CD14-positive monocyte (primary cell): ENCODE measurements around the gene TNFRSF25. TPM values are rescaled to one million over a fixed set of nuclear protein-coding genes. Genes with fewer than 3 reads are reported as not detected.

ENCODE experiments used
- DNase-seq, 3 donors: peaks; one replicate each; pipeline ENCODE4 v3.0.0-alpha.2; 2011 to 2022
- H2AFZ ChIP-seq: 2 replicates; pipeline ENCODE4 v1.6.0; 2012; ENCODE audit warnings: mild to moderate bottlenecking, low read depth, low read length, inconsistent platforms; ENCODE audit not compliant: insufficient read depth, poor library complexity, severe bottlenecking
- H3K27ac ChIP-seq, 2 donors: 1 replicate in 1 of 2; 2 replicates in 1 of 2; pipeline ENCODE4 v1.5.1; 2012 to 2013; ENCODE audit warnings: low read length in 2 of 2, control low read depth in 1 of 2, inconsistent platforms in 1 of 2, low read depth in 1 of 2, mild to moderate bottlenecking in 1 of 2
- H3K27me3 ChIP-seq, 2 donors: one replicate each; pipeline versions ENCODE4 v1.6.0 to v1.6.1; 2011 to 2013; ENCODE audit warnings: low read length in 2 of 2; ENCODE audit not compliant: control insufficient read depth in 2 of 2, insufficient read depth in 2 of 2
- H3K36me3 ChIP-seq, 2 donors: replicated peaks in 1 of 2; 1 replicate in 1 of 2; 2 replicates in 1 of 2; pipeline versions ENCODE4 v1.5.1 to v1.6.1; 2012 to 2013; ENCODE audit warnings: low read length in 2 of 2, control low read depth in 1 of 2, inconsistent platforms in 1 of 2, mild to moderate bottlenecking in 1 of 2; ENCODE audit not compliant: insufficient read depth in 2 of 2, control insufficient read depth in 1 of 2
- H3K4me1 ChIP-seq, 2 donors: 1 replicate in 1 of 2; 2 replicates in 1 of 2; pipeline versions ENCODE4 v1.5.1 to v1.6.1; 2012 to 2013; ENCODE audit warnings: low read length in 2 of 2, control low read depth in 1 of 2, inconsistent platforms in 1 of 2, mild to moderate bottlenecking in 1 of 2, moderate library complexity in 1 of 2; ENCODE audit not compliant: insufficient read depth in 2 of 2, control insufficient read depth in 1 of 2
- H3K4me2 ChIP-seq: replicated peaks from 2 replicates; pipeline ENCODE3; 2012; ENCODE audit warnings: low read length, moderate library complexity, mild to moderate bottlenecking; ENCODE audit not compliant: poor library complexity, severe bottlenecking; ENCODE audit errors: extremely low read depth
- H3K4me3 ChIP-seq, 3 experiments: fragments of 200-600 bp in 1 of 3; sonication (generic) in 1 of 3; replicated peaks in 1 of 3; 1 replicate in 2 of 3; 2 replicates in 1 of 3; pipeline ENCODE4 v1.5.1; 2011 to 2013; ENCODE audit warnings: low read length in 3 of 3, mild to moderate bottlenecking in 3 of 3, control low read depth in 2 of 3, low read depth in 2 of 3, inconsistent platforms in 1 of 3, moderate library complexity in 1 of 3
- H3K79me2 ChIP-seq: 2 replicates; pipeline ENCODE4 v1.6.0; 2012; ENCODE audit warnings: mild to moderate bottlenecking, control low read depth, inconsistent platforms, low read length, moderate library complexity; ENCODE audit not compliant: insufficient read depth
- H3K9ac ChIP-seq: 2 replicates; pipeline ENCODE4 v1.6.0; 2017; ENCODE audit warnings: low read length, mild to moderate bottlenecking; ENCODE audit not compliant: insufficient read depth, poor library complexity, severe bottlenecking
- H3K9me3 ChIP-seq, 2 donors: replicated peaks in 1 of 2; 1 replicate in 1 of 2; 2 replicates in 1 of 2; pipeline versions ENCODE4 v1.5.1 to v1.6.1; 2012 to 2013; ENCODE audit warnings: low read length in 2 of 2, control low read depth in 1 of 2; ENCODE audit not compliant: control insufficient read depth in 1 of 2, insufficient read depth in 1 of 2
- H4K20me1 ChIP-seq: 2 replicates; pipeline ENCODE4 v1.6.0; 2012; ENCODE audit warnings: mild to moderate bottlenecking, low read length, control low read depth, moderate library complexity; ENCODE audit not compliant: insufficient read depth
- H3K27ac Mint-ChIP-seq, 7 donors: one replicate each; pipeline ENCODE4 v1.8.0; 2020; ENCODE audit warnings: mild to moderate bottlenecking in 7 of 7, mixed read lengths in 7 of 7, moderate library complexity in 6 of 7, inconsistent platforms in 2 of 7
- H3K27me3 Mint-ChIP-seq, 3 donors: one replicate each; pipeline ENCODE4 v1.8.0; 2021 to 2022; ENCODE audit warnings: low read depth in 3 of 3, mild to moderate bottlenecking in 3 of 3, mixed read lengths in 3 of 3, moderate library complexity in 3 of 3, inconsistent platforms in 1 of 3
- H3K36me3 Mint-ChIP-seq, 2 donors: one replicate each; pipeline ENCODE4 v1.8.0; 2020; ENCODE audit warnings: mixed read lengths in 2 of 2, inconsistent platforms in 1 of 2, mild to moderate bottlenecking in 1 of 2
- H3K4me1 Mint-ChIP-seq: one replicate; pipeline ENCODE4 v1.8.0; 2020; ENCODE audit warnings: mild to moderate bottlenecking, mixed read lengths
- H3K4me3 Mint-ChIP-seq, 2 donors: one replicate each; pipeline ENCODE4 v1.8.0; 2020; ENCODE audit warnings: mild to moderate bottlenecking in 2 of 2, mixed read lengths in 2 of 2, moderate library complexity in 1 of 2
- H3K9me3 Mint-ChIP-seq, 7 donors: one replicate each; pipeline ENCODE4 v1.8.0; 2020 to 2022; ENCODE audit warnings: mixed read lengths in 7 of 7, mild to moderate bottlenecking in 6 of 7, moderate library complexity in 6 of 7, inconsistent platforms in 2 of 7
- WGBS: methylation state at CpG from one replicate; pipeline ENCODE4 v1.1.5; 2013; ENCODE audit warnings: missing lambda C conversion rate; ENCODE audit not compliant: insufficient coverage; 5-methylcytosine and 5-hydroxymethylcytosine counted together
- intact Hi-C, 2 donors: fragments of 100-400 bp; cut with micrococcal nuclease; formaldehyde crosslinking; loops; one replicate each; pipeline versions ENCODE4 v1.15.0 to v1.15.1; 2023
- polyA plus RNA-seq, 3 donors: library from polyadenylated mRNA; depleted of rRNA in 1 of 3; unstranded in 2 of 3; stranded (reverse) in 1 of 3; fragments of 300-500 nt in 2 of 3; fragments of >200 nt in 1 of 3; fragmentation: Illumina TruSeq in 2 of 3; gene quantifications; 1 replicate in 2 of 3; 2 replicates in 1 of 3; pipeline ENCODE4 v1.2.3, GENCODE V29; 2012 to 2021
- TF ChIP-seq, protein P1 (sequence below): fragments of 200-600 bp; IDR thresholded peaks from one replicate; pipeline ENCODE4 v1.8.0; 2022; ENCODE audit warnings: antibody characterized with exemption, mild to moderate bottlenecking

Gene TNFRSF25
- polyA plus RNA-seq, 3 donors: 0.33 to 3.0 (median 0.48) TPM

DNA sequence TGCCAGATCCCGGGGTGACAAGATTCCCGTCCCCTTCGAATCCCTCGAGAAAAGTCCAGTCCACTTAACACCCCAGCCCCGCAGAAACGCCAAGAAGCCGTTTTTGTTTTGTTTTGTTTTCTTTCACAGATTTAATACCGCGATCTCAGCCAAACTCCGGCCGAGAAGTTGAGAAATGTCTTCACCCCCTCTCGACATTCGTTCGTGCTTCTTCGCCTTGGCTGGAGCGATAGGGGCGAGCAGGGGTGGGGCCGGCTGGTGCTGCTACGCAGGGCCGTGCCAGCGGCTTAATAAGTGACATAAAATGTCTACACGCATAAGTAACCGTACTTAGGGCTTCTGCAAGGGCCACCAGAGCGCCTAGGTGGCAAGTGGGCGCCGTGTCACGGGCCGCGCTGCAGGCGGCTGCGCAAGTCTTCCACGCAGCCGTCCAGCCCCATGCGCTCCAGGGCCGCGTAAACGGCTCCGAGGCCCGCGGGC, 4.9 kb downstream of the TNFRSF25 start:
- Mint-ChIP-seq H3K4me3 (peak overlapping the region in 1 of 2 donors; percentile 59), H3K27ac (peak overlapping the region in 1 of 7 donors; percentile 67), H3K9me3 (peaks cover 0 to 6% (median 0%) of the 10 kb centered on the region in 7 donors), H3K36me3 (no peaks in the 10 kb centered on the region), H3K27me3 (peaks cover 46 to 72% (median 60%) of the 10 kb centered on the region in 3 donors), H3K4me1 (peaks cover 3% of the 10 kb centered on the region)
- Histone ChIP-seq H3K4me1 (no peaks in the 10 kb centered on the region), H3K4me2 (no peak overlapping the region), H3K9me3 (no peaks in the 10 kb centered on the region), H3K27me3 (peaks cover 2 to 54% of the 10 kb centered on the region in 2 donors), H3K27ac (no peak overlapping the region), H3K36me3 (no peaks in the 10 kb centered on the region), H3K4me3 (no peak overlapping the region), H2AFZ (no peak overlapping the region), H3K9ac (no peak overlapping the region), H4K20me1 (no peaks in the 10 kb centered on the region), H3K79me2 (no peaks in the 10 kb centered on the region)
- TF ChIP-seq, protein P1, sequence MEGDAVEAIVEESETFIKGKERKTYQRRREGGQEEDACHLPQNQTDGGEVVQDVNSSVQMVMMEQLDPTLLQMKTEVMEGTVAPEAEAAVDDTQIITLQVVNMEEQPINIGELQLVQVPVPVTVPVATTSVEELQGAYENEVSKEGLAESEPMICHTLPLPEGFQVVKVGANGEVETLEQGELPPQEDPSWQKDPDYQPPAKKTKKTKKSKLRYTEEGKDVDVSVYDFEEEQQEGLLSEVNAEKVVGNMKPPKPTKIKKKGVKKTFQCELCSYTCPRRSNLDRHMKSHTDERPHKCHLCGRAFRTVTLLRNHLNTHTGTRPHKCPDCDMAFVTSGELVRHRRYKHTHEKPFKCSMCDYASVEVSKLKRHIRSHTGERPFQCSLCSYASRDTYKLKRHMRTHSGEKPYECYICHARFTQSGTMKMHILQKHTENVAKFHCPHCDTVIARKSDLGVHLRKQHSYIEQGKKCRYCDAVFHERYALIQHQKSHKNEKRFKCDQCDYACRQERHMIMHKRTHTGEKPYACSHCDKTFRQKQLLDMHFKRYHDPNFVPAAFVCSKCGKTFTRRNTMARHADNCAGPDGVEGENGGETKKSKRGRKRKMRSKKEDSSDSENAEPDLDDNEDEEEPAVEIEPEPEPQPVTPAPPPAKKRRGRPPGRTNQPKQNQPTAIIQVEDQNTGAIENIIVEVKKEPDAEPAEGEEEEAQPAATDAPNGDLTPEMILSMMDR: no peak
- DNase-seq: no peak
- 95% methylated on average over 34 of the region's 40 CpGs for WGBS
- intact Hi-C loops: no loop called here

- 44% methylated on average over 24 of the region's 39 CpGs for WGBS
- peak overlapping the region in 1 of 7 donors; percentile 67 for H3K27ac Mint-ChIP-seq
- TF ChIP-seq, protein P1: no peak
- H3K4me2 ChIP-seq: no peak overlapping the region
- no peaks in the 10 kb centered on the region for H3K9me3 ChIP-seq
- H3K4me1 Mint-ChIP-seq: peaks cover under 1% of the 10 kb centered on the region
- no peaks in the 10 kb centered on the region for H4K20me1 ChIP-seq
- H3K9ac ChIP-seq: no peak overlapping the region
- peak overlapping the region in 1 of 2 donors; percentile 59 for H3K4me3 Mint-ChIP-seq
- intact Hi-C loops: no loop called here
- H3K27me3 ChIP-seq: peaks cover 2 to 55% of the 10 kb centered on the region in 2 donors
- no peaks in the 10 kb centered on the region for H3K79me2 ChIP-seq
- no peak overlapping the region for H3K27ac ChIP-seq
- DNase-seq: no peak
- H3K4me1 ChIP-seq: no peaks in the 10 kb centered on the region
- peaks cover 50 to 72% (median 61%) of the 10 kb centered on the region in 3 donors for H3K27me3 Mint-ChIP-seq
- no peaks in the 10 kb centered on the region for H3K36me3 ChIP-seq
- H2AFZ ChIP-seq: no peak overlapping the region
- peaks cover 0 to 3% (median 0%) of the 10 kb centered on the region in 7 donors for H3K9me3 Mint-ChIP-seq
- H3K36me3 Mint-ChIP-seq: no peaks in the 10 kb centered on the region
- no peak overlapping the region for H3K4me3 ChIP-seq
These were observed 5.5 kb downstream of the TNFRSF25 start for GRCh38 chr1:6460301-6461050.
